GF-D8 (cell line): ENCODE results near the gene PATL2.
"Not testable (repeated sequence)": the region's sequence is repeated elsewhere in the genome, so short reads cannot be mapped to it uniquely, and the experiment has no call there.

Experiments used
- DNase-seq: peaks from one replicate; lab custom pipeline; 2025; lab: John Stamatoyannopoulos, UW

PATL2 gene

GRCh38 chr15:44690245-44690644 lies 20.9 kb downstream of the PATL2 start:
- DNase-seq = not testable (repeated sequence)

- DNase-seq = not testable (repeated sequence)
Observed at GRCh38 chr15:44689318-44689717, 21.8 kb downstream of the PATL2 start.

- not testable (repeated sequence) for DNase-seq
Observed at GRCh38 chr15:44682809-44683682, 28.1 kb downstream of the PATL2 start.

GRCh38 chr15:44682211-44682610 lies 28.9 kb downstream of the PATL2 start:
- DNase-seq = no peak

DNA sequence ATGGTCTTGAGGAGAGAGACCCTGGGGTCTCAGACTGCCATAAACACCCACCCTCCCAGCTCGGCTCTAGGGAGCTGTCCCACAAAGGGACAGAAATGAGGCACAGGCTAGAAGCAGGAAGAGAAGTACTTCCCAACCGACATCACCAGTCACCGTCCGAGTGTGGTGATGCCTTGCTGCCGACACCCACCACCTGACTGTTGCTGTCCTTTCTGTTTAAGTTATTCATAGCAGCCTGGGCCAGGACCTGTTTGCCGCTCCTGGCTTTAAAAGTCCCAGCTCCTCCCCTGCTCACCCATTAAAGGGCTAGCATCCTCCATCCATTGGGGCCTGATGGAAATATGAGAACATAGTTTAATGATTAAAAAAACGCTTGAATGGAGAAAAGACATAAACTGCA lies 34.4 kb downstream of the PATL2 start:
- DNase-seq = no peak

DNA sequence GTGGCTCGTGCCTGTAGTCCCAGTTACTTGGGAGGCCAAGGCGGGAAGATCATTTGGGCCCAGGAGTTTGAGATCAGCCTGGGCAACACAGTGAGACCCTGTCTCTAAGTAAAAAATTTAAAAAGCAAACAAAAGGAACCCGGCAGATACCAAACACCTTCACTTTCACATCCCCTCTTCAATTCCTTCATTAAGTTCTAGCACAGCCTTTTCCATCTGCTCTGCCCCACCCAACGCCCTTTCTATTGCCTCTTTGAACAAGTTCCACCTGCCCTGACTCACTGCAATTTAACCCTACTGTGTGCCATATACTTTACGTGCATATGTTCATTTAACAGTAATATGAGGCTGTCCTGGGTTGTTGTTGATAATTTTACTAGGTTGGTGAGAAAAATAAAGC lies 35.2 kb downstream of the PATL2 start:
- no peak for DNase-seq

- DNase-seq = no peak
Observed at GRCh38 chr15:44673639-44674038, 37.5 kb downstream of the PATL2 start.

- DNase-seq = no peak
Observed at GRCh38 chr15:44670087-44670950, 40.8 kb downstream of the PATL2 start.

DNA sequence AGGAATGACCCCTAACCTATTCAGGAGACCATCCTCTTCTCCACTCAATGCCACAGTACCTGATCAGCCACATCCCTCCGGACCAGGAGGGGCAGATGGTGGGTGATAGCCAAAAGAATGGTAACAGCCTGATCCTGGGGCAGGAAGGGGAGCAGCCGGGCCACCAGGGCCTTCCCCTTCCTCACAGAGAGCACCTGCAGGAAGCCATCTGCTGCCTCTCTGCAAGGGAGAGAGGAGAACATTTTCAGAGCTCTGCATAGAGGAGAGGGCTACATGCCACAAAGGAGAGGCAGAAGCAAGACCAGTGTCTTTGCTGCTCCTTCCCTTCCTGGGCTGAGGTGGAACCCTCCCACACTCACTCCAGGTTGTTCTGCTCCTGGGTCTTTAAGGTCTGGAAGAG lies 42.2 kb downstream of the PATL2 start:
- no peak for DNase-seq

DNA sequence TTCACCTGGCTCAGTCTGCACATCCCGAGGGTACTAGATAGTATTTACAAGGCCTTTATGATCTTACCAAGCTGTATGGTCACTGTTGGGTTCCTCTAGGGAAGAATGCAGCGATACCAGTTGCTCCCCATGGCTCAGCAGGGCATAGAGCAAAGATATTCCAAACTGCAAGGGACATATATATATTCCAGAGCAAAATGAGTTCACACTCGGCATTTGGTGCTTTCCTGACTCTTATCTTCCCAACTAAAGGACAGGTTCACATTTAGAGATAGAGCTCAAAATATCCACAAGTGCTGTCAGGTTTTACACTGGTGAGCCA lies 44.1 kb downstream of the PATL2 start:
- DNase-seq = no peak

DNA sequence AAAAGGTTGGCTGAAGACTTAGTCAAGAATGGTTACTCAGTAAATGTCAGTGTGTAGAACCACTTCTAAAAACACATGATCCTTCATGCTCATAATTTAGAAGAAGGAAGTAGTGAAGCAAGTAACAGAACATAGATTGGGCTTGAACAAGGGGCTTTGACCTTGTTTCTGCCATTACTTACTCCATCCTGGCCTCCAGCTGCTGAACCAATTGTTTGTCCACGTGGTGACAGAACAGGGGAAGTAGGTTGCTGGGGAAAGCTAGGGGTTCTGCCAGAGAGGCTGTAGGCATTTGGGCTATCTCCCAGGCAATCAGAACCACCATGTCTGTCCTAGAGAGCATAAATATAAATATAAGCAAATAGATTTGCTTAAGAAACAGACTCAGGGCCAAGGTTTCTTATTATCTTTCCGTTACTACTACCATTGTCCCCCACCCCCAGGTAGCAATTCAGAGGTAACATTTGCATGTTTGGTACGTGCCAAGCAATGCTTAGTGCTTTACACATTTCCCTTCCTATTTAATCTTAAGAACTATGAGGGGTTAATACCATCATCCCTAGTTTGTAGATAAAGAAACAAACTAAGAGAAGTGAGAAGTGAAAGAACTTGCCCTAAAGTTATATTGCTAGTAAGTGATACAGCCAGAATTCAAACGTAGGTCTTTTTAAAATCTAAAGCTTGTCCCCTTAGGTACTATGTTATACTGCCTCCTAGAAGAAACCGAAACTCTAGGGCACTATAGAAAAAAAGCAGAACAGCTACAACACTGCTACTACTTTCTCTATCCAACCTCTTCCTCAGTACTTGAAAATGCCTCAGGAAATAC lies 44.7 kb downstream of the PATL2 start:
- no peak for DNase-seq

GRCh38 chr15:44663410-44664308 lies 47.5 kb downstream of the PATL2 start, which contains the start of gene SPG11:
Gene SPG11 (minus strand): TSS chr15:44663662. CDS start chr15:44663647, 15 bp downstream.
- DNase-seq = peak; percentile 79

DNA sequence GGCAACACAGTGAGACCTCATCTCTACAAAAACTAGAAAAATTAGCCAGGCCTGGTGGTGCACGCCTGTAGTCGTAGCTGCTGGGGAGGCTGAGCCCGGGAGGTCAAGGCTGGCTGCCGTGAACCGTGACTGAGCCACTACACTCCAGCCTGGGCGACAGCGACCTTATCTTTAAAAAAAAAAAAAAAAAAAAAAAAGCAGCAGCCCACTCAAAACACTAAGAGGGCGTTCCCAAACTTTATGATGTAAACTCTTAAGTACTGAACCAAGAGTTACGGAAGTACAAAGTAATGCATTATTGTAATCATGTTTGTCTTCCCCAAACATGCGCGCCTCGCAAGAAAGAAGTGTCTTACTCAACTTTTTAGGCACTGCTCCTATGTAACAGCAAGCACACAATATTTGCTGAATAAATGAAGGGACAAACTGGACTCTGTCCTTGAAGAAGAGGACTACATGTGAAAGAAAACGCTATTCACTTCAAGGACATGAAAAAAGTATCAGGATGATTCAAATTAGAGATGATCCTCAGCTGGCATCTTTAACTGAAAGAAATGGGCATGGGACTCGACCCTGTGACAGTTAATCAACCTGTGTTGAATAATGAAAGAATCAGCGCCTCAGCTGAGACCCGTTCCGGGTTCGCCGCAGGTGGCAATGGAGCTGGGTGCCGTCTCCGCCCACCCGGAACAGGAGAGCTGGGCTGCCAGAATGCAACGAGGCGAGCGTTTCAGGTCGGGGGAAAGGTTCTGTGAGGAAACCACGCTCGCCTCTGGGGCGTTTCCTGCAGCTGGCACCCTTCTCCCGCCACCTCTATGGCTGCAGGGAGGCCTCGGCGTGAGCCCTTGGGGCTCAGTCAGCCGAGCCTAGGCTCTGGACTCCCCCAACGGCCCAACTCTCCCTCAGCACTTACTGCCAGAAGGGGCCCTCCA lies 48.4 kb downstream of the PATL2 start:
- peak; percentile 37 for DNase-seq

GRCh38 chr15:44661576-44661975 lies 49.5 kb downstream of the PATL2 start:
- DNase-seq = no peak

- no peak for DNase-seq
Observed at GRCh38 chr15:44659056-44659455, 52.1 kb downstream of the PATL2 start.

GRCh38 chr15:44657378-44657777 lies 53.7 kb downstream of the PATL2 start:
- DNase-seq = no peak

- no peak for DNase-seq
Observed at GRCh38 chr15:44656913-44657312, 54.2 kb downstream of the PATL2 start.

- no peak for DNase-seq
Observed at GRCh38 chr15:44656298-44656697, 54.8 kb downstream of the PATL2 start.

GRCh38 chr15:44654858-44655257 lies 56.3 kb downstream of the PATL2 start:
- DNase-seq = no peak

- no peak for DNase-seq
Observed at GRCh38 chr15:44647637-44648036, 63.5 kb downstream of the PATL2 start.
